ENCODE measurements around the gene PMEPA1.

DNA sequence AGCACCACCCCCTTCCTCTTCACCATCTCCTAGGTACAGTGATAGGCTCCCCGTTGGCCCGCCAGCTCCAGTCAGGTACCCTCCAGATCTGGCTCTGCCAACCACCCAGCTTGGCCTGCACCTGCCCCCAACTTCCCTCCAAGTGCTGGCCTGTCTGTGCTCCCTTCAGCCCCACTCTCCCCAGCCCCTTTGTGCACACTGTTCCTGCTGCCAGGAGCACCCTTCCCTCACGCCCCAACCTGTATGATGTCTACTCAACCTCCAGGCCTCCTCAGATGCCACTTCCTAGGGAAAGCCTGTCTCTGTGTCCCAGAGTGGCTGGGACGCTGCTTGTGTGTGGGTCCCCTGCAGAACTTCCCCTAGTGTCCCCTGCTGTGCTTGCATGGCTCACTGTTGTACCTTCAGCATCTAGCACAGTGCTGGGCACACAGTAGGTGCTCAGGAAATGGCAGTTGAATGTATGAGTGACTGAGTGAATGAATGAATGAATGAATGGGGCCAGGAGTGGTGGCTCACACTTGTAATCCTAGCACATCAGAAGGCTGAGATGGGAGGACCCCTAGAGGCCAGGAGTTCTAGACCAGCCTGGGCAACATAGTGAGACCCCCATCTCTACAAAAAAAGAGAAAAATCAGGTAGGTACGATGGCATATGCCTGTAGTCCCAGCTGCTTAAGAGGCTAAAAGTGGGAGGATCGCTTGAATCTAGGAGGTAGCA is 92.6 kb downstream of the PMEPA1 start:
- TF ChIP-seq, protein P1, sequence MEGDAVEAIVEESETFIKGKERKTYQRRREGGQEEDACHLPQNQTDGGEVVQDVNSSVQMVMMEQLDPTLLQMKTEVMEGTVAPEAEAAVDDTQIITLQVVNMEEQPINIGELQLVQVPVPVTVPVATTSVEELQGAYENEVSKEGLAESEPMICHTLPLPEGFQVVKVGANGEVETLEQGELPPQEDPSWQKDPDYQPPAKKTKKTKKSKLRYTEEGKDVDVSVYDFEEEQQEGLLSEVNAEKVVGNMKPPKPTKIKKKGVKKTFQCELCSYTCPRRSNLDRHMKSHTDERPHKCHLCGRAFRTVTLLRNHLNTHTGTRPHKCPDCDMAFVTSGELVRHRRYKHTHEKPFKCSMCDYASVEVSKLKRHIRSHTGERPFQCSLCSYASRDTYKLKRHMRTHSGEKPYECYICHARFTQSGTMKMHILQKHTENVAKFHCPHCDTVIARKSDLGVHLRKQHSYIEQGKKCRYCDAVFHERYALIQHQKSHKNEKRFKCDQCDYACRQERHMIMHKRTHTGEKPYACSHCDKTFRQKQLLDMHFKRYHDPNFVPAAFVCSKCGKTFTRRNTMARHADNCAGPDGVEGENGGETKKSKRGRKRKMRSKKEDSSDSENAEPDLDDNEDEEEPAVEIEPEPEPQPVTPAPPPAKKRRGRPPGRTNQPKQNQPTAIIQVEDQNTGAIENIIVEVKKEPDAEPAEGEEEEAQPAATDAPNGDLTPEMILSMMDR (IDR thresholded peaks at IDR 0.05), result no peak
- no peak for TF ChIP-seq POLR2A (IDR thresholded peaks at IDR 0.05)

Data from Peyer's patch (tissue), 4 donors.